Activated naive CD8-positive, alpha-beta T cell treated with anti-CD3 and anti-CD28 coated beads, Interleukin-2, amount 50 U/mL, for 16 hours (primary cell): Measurements from ENCODE around the gene MTMR3.

ENCODE experiments used
- DNase-seq: peaks from one replicate; pipeline ENCODE4 v3.0.0-alpha.2; 2020; ENCODE audit warnings: low read depth, low spot score

The MTMR3 gene

GRCh38 chr22:29867851-29868250 is 15.1 kb upstream of the MTMR3 start:
- DNase-seq = no peak

DNA sequence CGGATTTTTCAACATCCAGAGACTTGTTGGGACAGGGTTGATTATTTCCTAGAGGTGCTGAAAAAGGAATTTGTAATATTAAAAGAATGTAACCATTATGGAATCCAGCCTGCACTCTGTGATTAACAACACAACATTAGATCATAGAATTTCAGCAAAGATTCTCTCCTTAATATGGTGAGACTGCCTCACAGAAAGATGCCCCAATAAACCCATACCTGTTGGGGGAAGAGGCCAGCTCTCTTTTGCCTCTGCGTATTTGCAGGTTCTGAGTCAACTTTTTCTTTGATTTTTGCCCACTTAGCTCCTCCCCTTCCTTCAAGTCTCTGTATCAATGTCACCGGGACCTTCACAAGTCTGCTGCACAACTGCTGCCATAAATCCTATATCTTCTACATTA is 12.4 kb upstream of the MTMR3 start:
- no peak for DNase-seq

DNA sequence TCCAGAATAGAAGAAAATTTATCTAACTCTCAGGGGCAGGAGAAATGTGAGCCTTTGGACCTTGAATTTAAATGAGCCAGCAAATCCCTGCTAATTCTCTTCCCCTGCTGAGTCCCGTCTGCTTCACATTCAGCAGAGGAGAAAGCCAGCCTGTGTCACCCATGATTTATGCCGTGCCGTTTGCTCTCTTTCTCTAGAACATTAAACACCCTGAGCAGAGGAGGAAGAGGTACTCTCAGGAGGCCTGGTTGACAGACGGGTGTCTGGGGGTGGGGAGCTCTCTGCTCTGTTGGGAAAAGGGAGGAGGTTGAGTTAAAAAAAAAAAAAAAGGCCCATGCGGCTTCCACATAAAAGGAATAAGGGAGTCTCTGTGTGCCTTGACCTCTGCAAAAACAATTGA is 11.3 kb upstream of the MTMR3 start:
- DNase-seq = no peak

GRCh38 chr22:29872144-29872893 is 10.7 kb upstream of the MTMR3 start:
- no peak for DNase-seq

DNA sequence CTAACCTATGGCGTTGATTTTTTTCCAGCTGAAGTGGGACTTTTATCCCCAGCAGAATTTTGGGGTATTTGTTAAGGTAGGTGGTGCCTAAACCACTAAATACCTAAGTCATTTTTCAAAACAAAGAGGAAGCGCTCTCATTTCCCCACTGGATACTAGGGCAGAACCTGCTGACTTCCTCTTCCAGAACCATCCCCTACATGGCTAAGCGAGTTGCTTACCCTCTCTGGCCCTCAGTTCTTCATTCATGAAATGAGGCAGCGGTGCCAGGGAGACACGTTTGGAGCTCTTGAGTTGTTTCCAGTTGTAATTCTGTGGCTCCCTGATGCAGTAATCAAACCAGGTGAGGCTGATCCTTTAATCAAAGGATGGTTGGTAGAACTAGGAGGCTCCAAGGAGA is 10.0 kb upstream of the MTMR3 start:
- DNase-seq = no peak

- DNase-seq = no peak
Observed at GRCh38 chr22:29873943-29874342, 9.0 kb upstream of the MTMR3 start.

GRCh38 chr22:29877620-29878019 is 5.4 kb upstream of the MTMR3 start:
- no peak for DNase-seq

DNA sequence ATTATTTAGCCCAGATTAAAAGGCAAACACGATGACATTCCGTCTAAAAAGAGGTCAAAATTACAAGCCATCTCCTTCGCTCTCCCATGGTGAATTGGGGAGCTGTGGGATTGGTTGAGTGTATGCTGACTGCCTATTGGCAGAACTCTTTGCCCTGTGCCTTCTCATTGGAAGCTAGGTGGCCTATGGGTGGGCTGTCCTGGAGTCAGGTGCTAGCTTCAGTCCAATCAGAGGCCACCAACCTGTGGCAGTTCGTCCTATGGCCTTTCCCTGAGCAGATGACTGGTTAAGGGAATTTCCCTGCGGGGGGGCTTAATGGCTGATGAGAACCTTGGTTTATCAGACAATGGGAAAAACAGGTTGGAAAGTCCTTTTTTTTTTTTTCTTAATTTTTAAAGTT is 3.2 kb upstream of the MTMR3 start:
- DNase-seq = no peak

DNA sequence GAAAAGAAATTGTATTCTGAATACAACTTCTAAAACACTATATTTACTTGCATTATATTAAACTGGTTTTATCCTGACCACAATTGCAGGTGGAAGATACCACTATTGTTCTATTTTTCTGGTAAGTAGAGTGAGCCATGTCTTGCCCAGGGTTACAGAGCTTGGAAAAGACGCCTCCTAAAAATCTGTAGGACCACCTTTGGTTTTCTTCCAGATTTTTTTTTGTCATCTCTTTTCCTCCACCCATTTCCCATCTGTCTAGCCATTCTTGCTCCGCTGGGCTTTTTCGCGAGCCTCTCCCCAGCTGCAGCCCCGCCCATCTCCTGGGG is 294 bp upstream of the MTMR3 start:
- DNase-seq = no peak

DNA sequence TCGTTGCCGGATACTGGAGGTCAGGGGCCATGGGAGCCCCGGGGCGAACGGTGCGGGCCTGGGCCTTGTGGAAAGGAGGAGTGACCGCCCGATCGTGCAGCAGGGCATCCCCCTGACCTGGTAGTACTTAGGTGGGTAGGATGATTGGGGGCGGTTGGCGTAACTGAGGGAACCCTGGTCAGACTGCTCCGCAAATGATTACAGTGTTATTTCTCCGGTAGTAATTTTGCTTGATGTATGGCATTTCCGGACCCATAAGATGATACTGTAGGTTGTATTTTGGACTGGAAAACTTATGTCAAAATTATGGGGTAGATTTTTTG is 762 bp downstream of the MTMR3 start:
- DNase-seq = no peak

DNA sequence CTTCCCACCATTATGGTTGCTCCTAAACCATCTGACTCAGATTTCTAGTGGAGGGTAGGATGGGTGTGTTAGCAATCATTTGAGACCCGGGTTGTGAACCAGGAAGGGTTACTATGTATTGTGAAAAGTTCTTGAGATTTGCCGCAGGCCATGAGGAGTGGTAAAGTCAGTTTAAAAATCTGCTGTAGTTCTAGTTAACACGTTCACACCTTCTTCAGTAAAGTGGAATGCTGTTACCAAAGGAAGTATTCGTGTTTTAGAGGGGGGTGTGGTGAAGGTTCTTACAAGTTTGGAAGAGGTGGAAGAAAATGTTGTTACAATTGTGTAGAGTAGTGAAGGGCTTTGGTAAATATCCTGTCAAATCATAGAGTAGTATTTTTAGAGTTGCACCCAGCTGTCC is 2.6 kb downstream of the MTMR3 start:
- DNase-seq = no peak

DNA sequence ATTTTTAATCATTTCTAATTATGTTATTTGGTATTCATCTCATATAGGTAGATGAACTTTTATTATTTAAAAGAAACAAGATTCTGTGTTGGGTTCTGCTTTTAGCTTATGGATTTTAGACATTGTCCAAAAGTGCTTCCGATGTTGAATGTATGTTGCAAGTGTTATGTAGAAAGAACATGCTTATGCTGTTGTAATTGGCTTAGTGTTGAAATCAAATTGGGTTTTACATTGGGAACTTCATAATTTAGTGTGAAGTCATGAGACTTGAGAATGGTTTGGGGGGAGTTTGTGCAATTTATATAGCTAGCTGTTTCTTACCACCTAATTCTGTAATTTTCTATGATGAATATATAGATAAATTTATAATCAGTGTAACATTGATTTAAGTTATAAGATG is 3.6 kb downstream of the MTMR3 start:
- DNase-seq = no peak

- no peak for DNase-seq
Observed at GRCh38 chr22:29887358-29887757, 4.4 kb downstream of the MTMR3 start.

- no peak for DNase-seq
Observed at GRCh38 chr22:29890760-29891159, 7.8 kb downstream of the MTMR3 start.

GRCh38 chr22:29892315-29893156 is 9.6 kb downstream of the MTMR3 start:
- no peak for DNase-seq

DNA sequence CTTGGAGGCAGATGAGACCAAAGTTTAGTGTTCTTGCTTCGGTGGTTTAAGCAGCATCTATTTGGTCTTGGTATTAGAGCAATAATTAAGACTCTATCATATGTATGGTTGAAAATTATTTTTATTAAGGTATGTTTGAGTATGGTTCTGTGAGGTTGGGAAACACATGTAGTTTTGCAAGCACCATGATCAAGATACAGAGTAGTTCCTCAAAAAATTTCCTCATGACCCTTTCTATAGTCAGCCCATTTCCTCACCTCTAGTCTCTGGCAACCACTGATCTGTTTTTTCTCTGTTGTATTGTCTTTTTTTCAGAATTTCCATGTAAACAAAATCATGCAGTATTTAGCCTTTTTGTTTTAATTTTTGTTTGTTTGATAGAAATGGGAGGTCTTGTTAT is 18.4 kb downstream of the MTMR3 start:
- no peak for DNase-seq

- no peak for DNase-seq
Observed at GRCh38 chr22:29903371-29903770, 20.4 kb downstream of the MTMR3 start.

DNA sequence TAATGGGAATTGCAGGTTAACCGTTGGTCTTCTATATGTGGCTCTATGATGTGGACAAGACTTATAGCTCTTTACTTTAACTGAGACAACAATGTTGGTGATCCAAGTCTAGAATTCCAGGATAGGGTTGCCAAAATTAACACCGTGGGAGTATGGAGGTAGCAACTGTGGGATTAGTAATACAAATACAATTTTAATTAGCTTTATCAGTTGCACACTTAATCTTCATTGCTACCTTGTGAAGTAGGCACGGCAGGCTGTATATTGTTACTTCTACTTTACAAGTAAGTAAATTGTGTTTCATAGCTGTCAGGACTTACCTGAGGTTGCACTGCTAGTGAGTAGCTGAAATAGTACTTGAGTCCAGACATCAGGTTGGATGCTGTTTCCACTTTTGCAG is 21.0 kb downstream of the MTMR3 start:
- no peak for DNase-seq

DNA sequence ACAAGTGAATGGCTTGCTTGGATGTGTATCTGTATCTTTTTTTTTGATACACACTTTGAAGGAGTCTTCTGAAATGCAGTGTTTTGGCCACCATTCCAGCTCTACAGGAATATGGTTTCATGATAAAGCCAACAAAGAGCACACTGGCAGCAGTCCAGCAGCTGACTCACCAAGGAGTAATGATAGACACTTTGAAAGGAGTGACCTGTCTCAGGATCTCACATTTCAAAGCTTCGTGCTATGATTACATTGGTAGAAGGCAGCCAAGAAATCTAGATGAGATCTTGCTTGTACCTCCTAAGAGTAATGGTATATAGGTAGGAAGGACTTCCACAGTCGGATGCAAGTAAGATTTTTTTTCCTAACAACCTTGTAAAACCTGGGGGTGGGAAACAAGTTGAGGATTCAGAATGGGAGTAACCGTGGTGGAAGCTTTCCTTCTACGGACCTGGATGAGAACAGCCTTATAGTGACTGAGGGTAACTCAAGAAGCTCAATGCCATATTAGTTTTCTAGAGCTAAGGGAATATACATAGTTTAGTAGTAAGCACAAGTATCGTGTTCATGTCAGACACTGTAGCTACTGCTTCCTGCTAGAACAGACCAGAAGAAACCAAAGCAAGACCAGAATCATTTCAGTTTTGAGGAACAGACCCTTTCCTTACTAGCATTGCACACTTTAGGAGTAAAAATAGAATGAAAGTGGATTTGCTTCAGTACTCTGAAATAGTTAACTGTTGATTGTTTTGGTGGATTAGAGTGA is 25.0 kb downstream of the MTMR3 start:
- DNase-seq = no peak

GRCh38 chr22:29912141-29912540 is 29.2 kb downstream of the MTMR3 start:
- no peak for DNase-seq

DNA sequence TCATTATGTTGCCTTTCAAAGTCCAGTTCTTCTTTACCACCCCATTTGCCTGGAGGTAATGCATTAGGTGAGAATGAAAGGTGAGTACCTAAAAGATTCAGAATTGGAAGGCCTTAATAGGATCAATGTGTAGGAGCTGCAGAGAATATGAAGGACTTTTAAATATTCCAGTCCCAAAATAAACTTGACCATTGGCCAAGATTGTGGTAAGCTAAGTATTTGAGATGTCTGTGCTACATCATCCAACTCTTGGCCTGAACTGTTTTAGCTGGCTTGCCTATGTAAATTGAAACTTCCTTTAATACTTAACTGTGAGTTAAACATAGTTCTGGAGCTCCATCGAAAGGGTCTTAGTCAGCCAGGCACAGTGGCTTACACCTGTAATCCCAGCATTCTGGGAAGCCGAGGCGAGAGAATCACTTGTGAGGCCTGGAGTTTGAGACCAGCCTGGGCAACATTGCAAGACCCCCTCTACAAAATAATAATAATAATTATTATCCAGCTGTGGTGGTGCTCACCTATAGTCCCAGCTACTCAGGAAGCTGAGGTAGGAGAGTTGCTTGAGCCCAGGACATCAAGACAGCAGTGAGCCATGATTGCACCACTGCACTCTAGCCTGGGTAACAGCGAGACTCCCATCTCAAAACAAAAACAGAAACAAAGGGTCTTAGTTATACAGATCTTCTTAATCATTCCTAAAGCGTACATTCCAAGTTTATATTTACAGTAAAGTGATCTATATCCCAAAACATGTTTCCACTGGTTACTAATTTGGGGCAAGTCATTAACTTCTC is 29.8 kb downstream of the MTMR3 start:
- no peak for DNase-seq

GRCh38 chr22:29914165-29914564 is 31.2 kb downstream of the MTMR3 start:
- DNase-seq = no peak
